H1 (cell line): Measurements from ENCODE around the gene VPS37D.

Experiments
- BRCA1 ChIP-seq: IDR thresholded peaks from 2 replicates; pipeline ENCODE4 v1.6.1; 2012; ENCODE audit warnings: low read depth, low read length, improper control_type of control experiment
- CHD2 ChIP-seq: IDR thresholded peaks from 2 replicates; pipeline ENCODE4 v1.6.1; 2012; ENCODE audit warnings: low read length, improper control_type of control experiment
- SP1 ChIP-seq: IDR thresholded peaks from 2 replicates; pipeline ENCODE4 v1.6.1; 2011; ENCODE audit warnings: low read depth, low read length
- SP2 ChIP-seq: IDR thresholded peaks from 2 replicates; pipeline ENCODE4 v1.6.1; 2012; ENCODE audit warnings: mild to moderate bottlenecking, low read length, inconsistent platforms
- SP4 ChIP-seq: IDR thresholded peaks from 2 replicates; pipeline ENCODE4 v1.6.1; 2012; ENCODE audit warnings: low read length, inconsistent platforms
- TEAD4 ChIP-seq: IDR thresholded peaks from 2 replicates; pipeline ENCODE4 v1.6.1; 2012; ENCODE audit warnings: low read depth, low read length, inconsistent platforms, mixed read lengths
- TF ChIP-seq, protein P1 (sequence below), 3 experiments: IDR thresholded peaks; 1 replicate in 2 of 3; 2 replicates in 1 of 3; pipeline versions ENCODE4 v1.5.1 to v1.6.1; 2011; ENCODE audit warnings: low read length in 3 of 3, mild to moderate bottlenecking in 3 of 3, inconsistent platforms in 2 of 3, low read depth in 1 of 3, moderate library complexity in 1 of 3; ENCODE audit not compliant: insufficient read depth in 1 of 3; ENCODE audit errors: control extremely low read depth in 1 of 3
- TF ChIP-seq, protein P2 (sequence below): IDR thresholded peaks from 2 replicates; pipeline ENCODE4 v1.6.1; 2011; ENCODE audit warnings: low read depth, mild to moderate bottlenecking, low read length; ENCODE audit not compliant: insufficient read depth

GRCh38 chr7:73703757-73704639 is 36.4 kb downstream of the VPS37D start:
- TF ChIP-seq, protein P1, sequence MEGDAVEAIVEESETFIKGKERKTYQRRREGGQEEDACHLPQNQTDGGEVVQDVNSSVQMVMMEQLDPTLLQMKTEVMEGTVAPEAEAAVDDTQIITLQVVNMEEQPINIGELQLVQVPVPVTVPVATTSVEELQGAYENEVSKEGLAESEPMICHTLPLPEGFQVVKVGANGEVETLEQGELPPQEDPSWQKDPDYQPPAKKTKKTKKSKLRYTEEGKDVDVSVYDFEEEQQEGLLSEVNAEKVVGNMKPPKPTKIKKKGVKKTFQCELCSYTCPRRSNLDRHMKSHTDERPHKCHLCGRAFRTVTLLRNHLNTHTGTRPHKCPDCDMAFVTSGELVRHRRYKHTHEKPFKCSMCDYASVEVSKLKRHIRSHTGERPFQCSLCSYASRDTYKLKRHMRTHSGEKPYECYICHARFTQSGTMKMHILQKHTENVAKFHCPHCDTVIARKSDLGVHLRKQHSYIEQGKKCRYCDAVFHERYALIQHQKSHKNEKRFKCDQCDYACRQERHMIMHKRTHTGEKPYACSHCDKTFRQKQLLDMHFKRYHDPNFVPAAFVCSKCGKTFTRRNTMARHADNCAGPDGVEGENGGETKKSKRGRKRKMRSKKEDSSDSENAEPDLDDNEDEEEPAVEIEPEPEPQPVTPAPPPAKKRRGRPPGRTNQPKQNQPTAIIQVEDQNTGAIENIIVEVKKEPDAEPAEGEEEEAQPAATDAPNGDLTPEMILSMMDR (IDR thresholded peaks at IDR 0.05; ENCODE audit: control extremely low read depth in 1 of 3, insufficient read depth in 1 of 3, low read depth in 1 of 3, low read length in 3 of 3): no peak
- no peak for TF ChIP-seq SP2
- TF ChIP-seq CHD2: no peak
- TF ChIP-seq, protein P2, sequence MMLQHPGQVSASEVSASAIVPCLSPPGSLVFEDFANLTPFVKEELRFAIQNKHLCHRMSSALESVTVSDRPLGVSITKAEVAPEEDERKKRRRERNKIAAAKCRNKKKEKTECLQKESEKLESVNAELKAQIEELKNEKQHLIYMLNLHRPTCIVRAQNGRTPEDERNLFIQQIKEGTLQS: no peak
- TF ChIP-seq BRCA1: no peak
- TF ChIP-seq SP4: no peak
- no peak for TF ChIP-seq TEAD4
- TF ChIP-seq SP1: no peak
